Epithelial cell of prostate (primary cell): ENCODE results near the gene KLHDC10.
"Not testable (repeated sequence)": the region's sequence is repeated elsewhere in the genome, so short reads cannot be mapped to it uniquely, and the experiment has no call there.

Experiments used
- DNase-seq: peaks from one replicate; pipeline ENCODE4 v3.0.0-alpha.2; 2011; ENCODE audit warnings: low read depth, low spot score
- H3K27ac ChIP-seq: fragments of 450-650 bp; 2 replicates; pipeline ENCODE4 v1.5.1; 2017; ENCODE audit warnings: mild to moderate bottlenecking

KLHDC10 gene

GRCh38 chr7:130113426-130113805, 43.1 kb downstream of the KLHDC10 start:
- H3K27ac ChIP-seq, DNase-seq: not testable (repeated sequence)

- no peak for DNase-seq
- no peak overlapping the region for H3K27ac ChIP-seq
Observed at GRCh38 chr7:130113887-130114286, 43.6 kb downstream of the KLHDC10 start.

GRCh38 chr7:130114374-130114773, 44.0 kb downstream of the KLHDC10 start:
- H3K27ac ChIP-seq: no peak overlapping the region

GRCh38 chr7:130114776-130115175, 44.4 kb downstream of the KLHDC10 start:
- DNase-seq: peak; percentile 40

More at GRCh38 chr7:130114374-130114773, 44.0 kb downstream of the KLHDC10 start:
- no peak for DNase-seq

GRCh38 chr7:130118294-130118693, 48.0 kb downstream of the KLHDC10 start:
- DNase-seq: no peak

More at GRCh38 chr7:130114776-130115175, 44.4 kb downstream of the KLHDC10 start:
- no peak overlapping the region for H3K27ac ChIP-seq

GRCh38 chr7:130118801-130119200, 48.5 kb downstream of the KLHDC10 start:
- no peak overlapping the region for H3K27ac ChIP-seq
- no peak for DNase-seq

More at GRCh38 chr7:130118294-130118693, 48.0 kb downstream of the KLHDC10 start:
- no peak overlapping the region for H3K27ac ChIP-seq

GRCh38 chr7:130123501-130123900, 53.2 kb downstream of the KLHDC10 start:
- no peak for DNase-seq
- H3K27ac ChIP-seq: no peak overlapping the region

- no peak overlapping the region for H3K27ac ChIP-seq
- no peak for DNase-seq
Observed at GRCh38 chr7:130124711-130125110, 54.4 kb downstream of the KLHDC10 start.

GRCh38 chr7:130126840-130127239, 56.5 kb downstream of the KLHDC10 start:
- not testable (repeated sequence) for DNase-seq, H3K27ac ChIP-seq

- no peak overlapping the region for H3K27ac ChIP-seq
- DNase-seq: no peak
Observed at GRCh38 chr7:130127404-130127803, 57.1 kb downstream of the KLHDC10 start.

GRCh38 chr7:130127821-130128317, 57.5 kb downstream of the KLHDC10 start:
- DNase-seq: no peak
- H3K27ac ChIP-seq: no peak overlapping the region

GRCh38 chr7:130129011-130129411, 58.7 kb downstream of the KLHDC10 start:
- no peak overlapping the region for H3K27ac ChIP-seq
- DNase-seq: no peak

GRCh38 chr7:130131191-130131834, 61.0 kb downstream of the KLHDC10 start:
- DNase-seq: no peak
- no peak overlapping the region for H3K27ac ChIP-seq

- no peak for DNase-seq
- no peak overlapping the region for H3K27ac ChIP-seq
Observed at GRCh38 chr7:130131964-130132875, 61.9 kb downstream of the KLHDC10 start.

- DNase-seq: no peak
Observed at GRCh38 chr7:130133029-130133782, 62.9 kb downstream of the KLHDC10 start.

GRCh38 chr7:130134106-130134636, 63.8 kb downstream of the KLHDC10 start:
- no peak overlapping the region for H3K27ac ChIP-seq
- DNase-seq: no peak

More at GRCh38 chr7:130133029-130133782, 62.9 kb downstream of the KLHDC10 start:
- H3K27ac ChIP-seq: no peak overlapping the region

GRCh38 chr7:130134726-130135125, 64.4 kb downstream of the KLHDC10 start:
- no peak for DNase-seq
- no peak overlapping the region for H3K27ac ChIP-seq

- H3K27ac ChIP-seq: no peak overlapping the region
- no peak for DNase-seq
Observed at GRCh38 chr7:130135208-130136205, 65.2 kb downstream of the KLHDC10 start.
